ENCODE data around the gene WSB1.

Gene WSB1

DNA sequence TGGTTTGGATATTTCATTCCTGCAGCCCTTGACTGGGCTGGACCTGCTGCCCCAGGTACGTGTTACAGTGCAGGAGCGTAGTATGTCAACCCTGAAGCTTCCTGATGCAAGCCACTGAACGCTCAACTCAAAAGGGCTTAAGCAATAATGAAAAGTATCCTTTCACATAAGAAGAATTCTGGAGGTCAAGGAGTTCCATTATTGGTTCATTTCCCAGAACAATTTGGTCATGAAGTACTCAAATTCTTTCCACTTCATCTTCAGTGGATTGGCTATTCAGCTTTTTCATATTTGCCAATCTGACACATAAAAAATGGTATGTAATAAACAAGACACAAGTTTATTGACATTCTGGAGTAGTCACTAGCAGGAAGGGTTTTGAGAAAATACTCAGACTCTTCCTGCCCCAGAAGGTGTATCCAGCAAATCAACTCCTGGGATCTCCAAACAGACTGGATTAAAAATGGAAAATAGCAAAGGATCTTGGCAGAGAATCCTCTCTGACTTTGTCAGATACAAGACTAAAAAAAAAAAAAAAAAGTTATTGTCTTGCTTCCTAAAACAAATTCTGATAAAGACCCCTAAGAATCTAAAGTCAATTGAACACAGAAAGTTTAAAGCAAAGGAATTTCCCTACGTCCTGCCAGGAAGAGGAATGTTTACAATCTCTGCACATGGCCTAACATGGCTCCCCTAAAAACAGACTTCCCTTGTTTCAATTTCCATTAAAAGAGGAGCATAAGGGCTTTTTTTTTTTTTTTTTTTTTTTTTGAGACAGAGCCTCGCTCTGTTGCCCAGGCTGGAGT is 37.5 kb upstream of the WSB1 start:
- DNase-seq (ENCODE audit: low read depth, low spot score), result no peak
- H3K9ac ChIP-seq (ENCODE audit: insufficient read length), result no peak overlapping the region
- H3K4me3 ChIP-seq, result no peak overlapping the region
- TF ChIP-seq FOXP2 (optimal IDR thresholded peaks at IDR 0.05; ENCODE audit: control extremely low read depth, extremely low read length, insufficient read depth) (no peak), EZH2 (IDR thresholded peaks at IDR 0.05) (no peak)
- no peaks in the 10 kb centered on the region for H3K36me3 ChIP-seq (ENCODE audit: insufficient read depth, low read length)
- no peak overlapping the region for H3K27ac ChIP-seq
- H3K9me3 ChIP-seq (ENCODE audit: low read depth, low read length), result no peaks in the 10 kb centered on the region

DNA sequence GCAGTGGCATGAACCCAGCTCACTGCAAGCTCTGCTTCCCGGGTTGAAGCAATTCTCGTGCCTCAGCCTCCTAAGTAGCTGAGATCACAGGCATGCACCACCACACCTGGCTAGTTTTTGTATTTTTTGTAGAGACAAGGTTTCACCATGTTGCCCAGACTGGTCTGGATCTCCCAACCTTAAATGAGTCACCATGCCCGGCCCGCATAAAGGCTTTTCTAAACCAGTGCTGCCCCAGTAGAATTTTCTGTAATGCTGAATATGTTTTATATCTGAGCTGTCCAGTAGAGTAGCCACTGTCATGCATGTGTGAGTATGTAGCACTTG is 36.9 kb upstream of the WSB1 start:
- Histone ChIP-seq H3K9ac (ENCODE audit: insufficient read length) (no peak overlapping the region), H3K27ac (no peak overlapping the region), H3K9me3 (ENCODE audit: low read depth, low read length) (no peaks in the 10 kb centered on the region), H3K4me3 (no peak overlapping the region), H3K36me3 (ENCODE audit: insufficient read depth, low read length) (no peaks in the 10 kb centered on the region)
- DNase-seq (ENCODE audit: low read depth, low spot score), result no peak
- TF ChIP-seq FOXP2 (optimal IDR thresholded peaks at IDR 0.05; ENCODE audit: control extremely low read depth, extremely low read length, insufficient read depth), result no peak
- TF ChIP-seq POLR2AphosphoS5 (IDR thresholded peaks at IDR 0.05; ENCODE audit: borderline replicate concordance, low read depth, low read length), result no peak

- H3K9me3 ChIP-seq (ENCODE audit: low read depth, low read length), result no peaks in the 10 kb centered on the region
- no peak overlapping the region for H3K9ac ChIP-seq (ENCODE audit: insufficient read length)
- no peaks in the 10 kb centered on the region for H3K36me3 ChIP-seq (ENCODE audit: insufficient read depth, low read length)
- no peak overlapping the region for H3K27ac ChIP-seq
- TF ChIP-seq EZH2 (IDR thresholded peaks at IDR 0.05) (no peak), POLR2AphosphoS5 (IDR thresholded peaks at IDR 0.05; ENCODE audit: borderline replicate concordance, low read depth, low read length) (no peak), FOXP2 (optimal IDR thresholded peaks at IDR 0.05; ENCODE audit: control extremely low read depth, extremely low read length, insufficient read depth) (no peak)
- H3K4me3 ChIP-seq, result no peak overlapping the region
- DNase-seq (ENCODE audit: low read depth, low spot score), result no peak
Observed at GRCh38 chr17:27259356-27259755, 34.6 kb upstream of the WSB1 start.

DNA sequence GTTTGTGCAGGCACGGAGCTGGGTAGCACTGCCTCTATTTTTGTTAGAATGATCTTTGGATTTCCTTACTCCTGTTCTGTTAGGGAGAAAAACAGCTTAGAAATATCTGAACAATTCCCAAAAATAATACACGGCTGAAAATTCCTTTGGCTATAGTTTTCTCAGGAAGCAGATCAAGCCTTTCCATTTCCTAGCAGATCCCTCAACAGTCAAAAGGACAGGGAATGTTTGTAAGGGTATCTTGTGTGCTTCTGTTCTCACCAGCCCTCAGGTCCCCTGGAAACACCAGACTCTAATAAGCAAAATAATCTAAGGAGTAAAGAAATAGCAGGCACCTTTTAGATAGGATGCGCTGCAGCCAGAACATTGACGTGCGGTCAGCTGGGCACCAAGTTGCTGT is 30.5 kb upstream of the WSB1 start:
- no peaks in the 10 kb centered on the region for H3K9me3 ChIP-seq (ENCODE audit: low read depth, low read length)
- H3K9ac ChIP-seq (ENCODE audit: insufficient read length), result no peak overlapping the region
- no peak overlapping the region for H3K27ac ChIP-seq
- no peak for DNase-seq (ENCODE audit: low read depth, low spot score)
- TF ChIP-seq FOXP2 (optimal IDR thresholded peaks at IDR 0.05; ENCODE audit: control extremely low read depth, extremely low read length, insufficient read depth) (no peak), EZH2 (IDR thresholded peaks at IDR 0.05) (no peak), POLR2AphosphoS5 (IDR thresholded peaks at IDR 0.05; ENCODE audit: borderline replicate concordance, low read depth, low read length) (no peak)
- no peaks in the 10 kb centered on the region for H3K36me3 ChIP-seq (ENCODE audit: insufficient read depth, low read length)
- no peak overlapping the region for H3K4me3 ChIP-seq

- TF ChIP-seq POLR2AphosphoS5 (IDR thresholded peaks at IDR 0.05; ENCODE audit: borderline replicate concordance, low read depth, low read length) (no peak), FOXP2 (optimal IDR thresholded peaks at IDR 0.05; ENCODE audit: control extremely low read depth, extremely low read length, insufficient read depth) (no peak), EZH2 (IDR thresholded peaks at IDR 0.05) (no peak)
- Histone ChIP-seq H3K9me3 (ENCODE audit: low read depth, low read length) (no peaks in the 10 kb centered on the region), H3K9ac (ENCODE audit: insufficient read length) (no peak overlapping the region), H3K27ac (no peak overlapping the region), H3K36me3 (ENCODE audit: insufficient read depth, low read length) (no peaks in the 10 kb centered on the region), H3K4me3 (no peak overlapping the region)
- DNase-seq (ENCODE audit: low read depth, low spot score), result no peak
Observed at GRCh38 chr17:27264068-27264812, 29.7 kb upstream of the WSB1 start.

DNA sequence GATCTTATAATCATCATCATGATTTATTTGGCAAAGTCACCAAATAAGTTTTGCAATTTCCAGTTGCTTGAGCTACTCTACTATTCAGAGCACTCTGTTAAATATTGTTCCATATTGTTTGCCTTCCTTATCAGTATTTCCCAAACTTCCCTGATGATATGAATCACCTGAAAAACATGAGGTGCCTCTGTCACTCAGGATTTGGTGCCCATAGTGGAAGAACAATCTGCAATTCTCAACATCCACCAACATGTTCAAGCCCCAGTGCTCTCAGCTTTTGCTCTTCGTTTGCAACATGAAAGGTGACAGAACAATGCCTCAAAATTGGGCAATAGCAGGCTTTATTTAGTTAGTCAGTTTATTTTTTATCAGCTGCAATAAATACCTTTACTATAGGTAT is 28.6 kb upstream of the WSB1 start:
- Histone ChIP-seq H3K27ac (no peak overlapping the region), H3K4me3 (no peak overlapping the region)

DNA sequence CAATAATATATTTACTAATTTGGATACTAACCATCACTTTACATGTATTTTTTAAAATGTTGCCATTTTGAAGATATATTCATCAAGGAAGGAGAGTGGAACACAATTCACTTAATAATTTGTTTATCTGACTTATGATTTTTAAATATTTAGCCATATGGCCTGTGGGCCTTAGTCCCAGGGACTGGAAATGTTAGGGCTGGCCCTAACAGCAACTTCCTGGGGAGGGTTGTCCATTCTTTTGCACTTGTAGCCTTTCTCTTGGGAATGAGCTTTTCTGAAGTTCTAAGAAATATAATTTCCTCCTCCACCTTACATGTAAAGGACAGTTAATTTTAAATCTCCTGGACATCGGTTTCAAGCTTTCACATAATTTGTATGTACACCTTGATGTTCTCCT is 27.7 kb upstream of the WSB1 start:
- Histone ChIP-seq H3K27ac (no peak overlapping the region), H3K9me3 (ENCODE audit: low read depth, low read length) (no peaks in the 10 kb centered on the region), H3K9ac (ENCODE audit: insufficient read length) (no peak overlapping the region), H3K36me3 (ENCODE audit: insufficient read depth, low read length) (no peaks in the 10 kb centered on the region), H3K4me3 (no peak overlapping the region)
- TF ChIP-seq POLR2AphosphoS5 (IDR thresholded peaks at IDR 0.05; ENCODE audit: borderline replicate concordance, low read depth, low read length) (no peak), FOXP2 (optimal IDR thresholded peaks at IDR 0.05; ENCODE audit: control extremely low read depth, extremely low read length, insufficient read depth) (no peak), EZH2 (IDR thresholded peaks at IDR 0.05) (no peak)
- no peak for DNase-seq (ENCODE audit: low read depth, low spot score)

More for the DNA sequence above, 28.6 kb upstream of the WSB1 start:
- TF ChIP-seq POLR2AphosphoS5 (IDR thresholded peaks at IDR 0.05; ENCODE audit: borderline replicate concordance, low read depth, low read length) (no peak), FOXP2 (optimal IDR thresholded peaks at IDR 0.05; ENCODE audit: control extremely low read depth, extremely low read length, insufficient read depth) (no peak), EZH2 (IDR thresholded peaks at IDR 0.05) (no peak)
- DNase-seq (ENCODE audit: low read depth, low spot score), result no peak
- H3K9ac ChIP-seq (ENCODE audit: insufficient read length), result no peak overlapping the region
- H3K9me3 ChIP-seq (ENCODE audit: low read depth, low read length), result no peaks in the 10 kb centered on the region
- H3K36me3 ChIP-seq (ENCODE audit: insufficient read depth, low read length), result no peaks in the 10 kb centered on the region

- Histone ChIP-seq H3K9me3 (ENCODE audit: low read depth, low read length) (no peaks in the 10 kb centered on the region), H3K36me3 (ENCODE audit: insufficient read depth, low read length) (no peaks in the 10 kb centered on the region), H3K9ac (ENCODE audit: insufficient read length) (no peak overlapping the region), H3K4me3 (no peak overlapping the region), H3K27ac (no peak overlapping the region)
- DNase-seq (ENCODE audit: low read depth, low spot score), result no peak
- TF ChIP-seq FOXP2 (optimal IDR thresholded peaks at IDR 0.05; ENCODE audit: control extremely low read depth, extremely low read length, insufficient read depth) (no peak), EZH2 (IDR thresholded peaks at IDR 0.05) (no peak), POLR2AphosphoS5 (IDR thresholded peaks at IDR 0.05; ENCODE audit: borderline replicate concordance, low read depth, low read length) (no peak)
Observed at GRCh38 chr17:27268394-27269085, 25.4 kb upstream of the WSB1 start.

Measured in SK-N-MC (cell line).